Heart right ventricle (tissue), 16 donors: ENCODE data around the gene TNS3. TPM values are rescaled to one million over a fixed set of nuclear protein-coding genes. Genes with fewer than 3 reads are reported as not detected.

Experiments
- ATAC-seq, 8 donors: fragments of 200-7000 bp; cut with Tn5 transposase; one replicate each; pipeline ENCODE4 v1.9.1; 2020; ENCODE audit warnings: mild to moderate bottlenecking in 8 of 8, moderate library complexity in 8 of 8, moderate number of reproducible peaks in 1 of 8
- DNase-seq, 2 donors: peaks; one replicate each; pipeline ENCODE4 v3.0.0-alpha.2; 2020
- H3K27ac ChIP-seq, 10 donors: fragments of 200-600 bp; sonication (generic) in 2 of 10; one replicate each; pipeline versions ENCODE4 v1.5.0 to v1.8.0; 2020 to 2022; ENCODE audit warnings: mild to moderate bottlenecking in 3 of 10
- H3K27me3 ChIP-seq, 7 donors: fragments of 200-600 bp; one replicate each; pipeline ENCODE4 v1.8.0; 2021 to 2022; ENCODE audit warnings: mild to moderate bottlenecking in 2 of 7
- H3K36me3 ChIP-seq, 9 donors: fragments of 200-600 bp; sonication (generic) in 1 of 9; one replicate each; pipeline versions ENCODE4 v1.5.0 to v1.8.0; 2020 to 2022; ENCODE audit warnings: mild to moderate bottlenecking in 2 of 9
- H3K4me1 ChIP-seq, 9 donors: fragments of 200-600 bp; sonication (generic) in 1 of 9; one replicate each; pipeline versions ENCODE4 v1.5.0 to v1.8.0; 2020 to 2022; ENCODE audit warnings: mild to moderate bottlenecking in 4 of 9
- H3K4me3 ChIP-seq, 10 donors: fragments of 200-600 bp; sonication (generic) in 2 of 10; one replicate each; pipeline versions ENCODE4 v1.5.0 to v1.8.0; 2020 to 2022; ENCODE audit warnings: mild to moderate bottlenecking in 7 of 10, moderate library complexity in 2 of 10
- H3K9me3 ChIP-seq, 11 donors: fragments of 200-600 bp in 10 of 11; sonication (generic) in 2 of 11; one replicate each; pipeline versions ENCODE4 v1.5.0 to v1.8.0; 2013 to 2022; ENCODE audit warnings: mild to moderate bottlenecking in 2 of 11, control low read depth in 1 of 11, moderate library complexity in 1 of 11
- WGBS, 2 donors: extraction: QIAGEN DNeasy Blood & Tissue Kit; methylation state at CpG; one replicate each; pipeline ENCODE4 v1.1.7; 2013; ENCODE audit warnings: inconsistent platforms in 1 of 2; 5-methylcytosine and 5-hydroxymethylcytosine counted together
- intact Hi-C, 10 donors: fragments of 100-400 bp; cut with DNase I; formaldehyde crosslinking; loops; one replicate each; pipeline versions ENCODE4 v1.11.1 to v1.14.2; 2022
- polyA plus RNA-seq, 2 donors: library from polyadenylated mRNA; stranded (reverse); fragments of 200-250 nt; gene quantifications; one replicate each; pipeline ENCODE4 v1.2.3, GENCODE V29; 2013
- total RNA-seq, 10 donors: library from RNA; stranded (reverse); fragmentation: NEBNext Ultra II Directional in 3 of 10; extraction: Animal tissue kit (Norgen Biotek cat#: 25700) in 3 of 10; gene quantifications; one replicate each; pipeline versions ENCODE4 v1.2.1 to v1.2.4, GENCODE V29; 2021 to 2023
- TF ChIP-seq, protein P1 (sequence below), 9 donors: fragments of 200-600 bp; sonication (generic) in 2 of 9; IDR thresholded peaks; one replicate each; pipeline versions ENCODE4 v1.5.0 to v1.8.0; 2021 to 2022; ENCODE audit warnings: antibody characterized with exemption in 9 of 9, mild to moderate bottlenecking in 5 of 9, moderate library complexity in 1 of 9
- donor health status: Arrhythmogenic right ventricular cardiomyopathy.
- donor health status: ischemic (EF 13 %, LVEDD 7.1; RV severe dilation, severe dysfunction).
- donor health status: healthy with polysubstance abuse.
- donor health status: DM: no; HTN: yes; CAD: no.
- donor health status: DM: no; HTN: no; CAD: no.
- donor health status: ischemic (EF 25% LVEDD 6.9; RV normal size, moderate dysfunction).
- donor health status: ischemic (EF 25% LVEDD 5.7; RV mildly dilated, moderate dysfunction).
- donor health status: healthy.
- donor health status: DM: yes; HTN: yes; CAD: no.
- donor health status: Ischemic cardiomyopathy.
- donor health status: ischemic (EF 35%, LVEDD 5.7; RV mildly dilated, moderate dysfunction).
- donor health status: nonischemic (EF 11% LVEDD 7.7; RV severe dilation, severe dysfunction).
- donor health status: DM: yes; HTN: yes; CAD: no.
- donor health status: PGD.
- donor health status: ischemic (EF 29% LVEDD 5.4; RV normal size, mild dysfunction).
- donor health status: nonischemic (EF 23%, LVEDD 6.1; RV moderate dilation, normal function).

Gene TNS3
- total and polyA plus RNA-seq, 12 donors: 6.7 to 74.2 (median 34.0) TPM

DNA sequence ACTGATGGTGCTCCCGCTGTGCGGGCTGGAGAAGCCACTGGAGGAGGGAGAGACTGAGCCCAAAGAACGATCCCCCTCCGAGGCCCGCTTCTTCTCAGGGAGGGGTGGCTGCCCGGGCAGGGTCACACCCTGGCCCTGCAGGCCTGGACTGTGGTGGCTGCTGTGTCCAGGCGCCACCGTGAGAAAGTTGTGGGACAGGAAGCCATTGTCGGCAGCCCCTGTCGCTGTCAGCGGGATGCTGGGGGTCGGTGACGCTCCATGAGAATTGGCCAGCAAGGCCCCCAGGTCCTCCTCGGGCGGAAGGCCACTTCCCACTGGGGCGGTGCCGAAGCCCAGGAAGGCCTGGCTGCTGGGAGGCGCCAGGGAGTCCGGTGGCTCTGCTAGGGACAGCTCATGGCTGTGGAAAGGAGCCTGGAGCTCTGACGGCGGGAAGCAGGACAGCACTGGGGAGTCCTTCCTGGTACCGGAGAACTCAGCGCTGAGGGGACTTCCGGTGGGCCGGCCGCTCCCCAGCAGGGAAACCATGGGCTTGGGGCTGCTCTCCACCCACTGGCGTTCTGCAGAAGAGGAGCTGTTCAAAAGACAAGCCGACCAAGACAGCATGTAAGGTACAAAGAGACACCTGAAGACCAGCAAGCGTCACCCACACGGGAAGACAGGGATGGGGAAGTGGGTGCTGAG is 278.8 kb downstream of the TNS3 start:
- peaks cover 0 to 33% (median 17%) of the 10 kb centered on the region in 9 donors for H3K4me1 ChIP-seq
- peak in 2 of 8 donors; percentile 9 to 28 for ATAC-seq
- peaks cover 0 to 69% (median 33%) of the 10 kb centered on the region in 9 donors for H3K36me3 ChIP-seq
- no peak for DNase-seq
- WGBS, 2 donors: 86 to 91% methylated on average over 29 to 30 of the region's 30 CpGs
- peaks cover 0 to 5% (median 0%) of the 10 kb centered on the region in 11 donors for H3K9me3 ChIP-seq
- no peak overlapping the region for H3K4me3 ChIP-seq
- H3K27ac ChIP-seq: peak overlapping the region in 5 of 10 donors; percentile 7 to 49 (median 26)
- H3K27me3 ChIP-seq: no peaks in the 10 kb centered on the region
- intact Hi-C loops: loop anchor here in 1 of 10 donors (5.0 kb wide), 1 partner anchor 79 kb away; no protein-coding TSS in a partner anchor
- TF ChIP-seq, protein P1, sequence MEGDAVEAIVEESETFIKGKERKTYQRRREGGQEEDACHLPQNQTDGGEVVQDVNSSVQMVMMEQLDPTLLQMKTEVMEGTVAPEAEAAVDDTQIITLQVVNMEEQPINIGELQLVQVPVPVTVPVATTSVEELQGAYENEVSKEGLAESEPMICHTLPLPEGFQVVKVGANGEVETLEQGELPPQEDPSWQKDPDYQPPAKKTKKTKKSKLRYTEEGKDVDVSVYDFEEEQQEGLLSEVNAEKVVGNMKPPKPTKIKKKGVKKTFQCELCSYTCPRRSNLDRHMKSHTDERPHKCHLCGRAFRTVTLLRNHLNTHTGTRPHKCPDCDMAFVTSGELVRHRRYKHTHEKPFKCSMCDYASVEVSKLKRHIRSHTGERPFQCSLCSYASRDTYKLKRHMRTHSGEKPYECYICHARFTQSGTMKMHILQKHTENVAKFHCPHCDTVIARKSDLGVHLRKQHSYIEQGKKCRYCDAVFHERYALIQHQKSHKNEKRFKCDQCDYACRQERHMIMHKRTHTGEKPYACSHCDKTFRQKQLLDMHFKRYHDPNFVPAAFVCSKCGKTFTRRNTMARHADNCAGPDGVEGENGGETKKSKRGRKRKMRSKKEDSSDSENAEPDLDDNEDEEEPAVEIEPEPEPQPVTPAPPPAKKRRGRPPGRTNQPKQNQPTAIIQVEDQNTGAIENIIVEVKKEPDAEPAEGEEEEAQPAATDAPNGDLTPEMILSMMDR (IDR thresholded peaks at IDR 0.05): no peak

DNA sequence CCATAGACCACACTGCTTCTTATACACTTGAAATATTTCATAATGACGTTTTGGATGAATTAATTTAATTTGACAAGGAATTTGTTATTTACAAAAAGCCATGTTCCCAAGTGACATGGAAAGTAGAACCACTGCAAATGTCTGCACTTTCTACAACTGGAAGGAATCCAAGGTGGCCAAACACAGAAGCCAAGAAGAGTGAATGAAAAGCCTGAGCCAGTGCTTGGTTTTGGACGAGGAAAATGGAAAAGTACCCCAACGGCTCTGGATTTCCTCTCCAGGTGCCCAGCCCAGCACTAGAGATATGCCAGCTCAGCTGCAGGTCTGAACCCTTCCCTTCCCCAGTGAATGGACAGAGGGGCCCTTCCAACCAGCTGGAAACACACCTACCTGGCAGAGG is 279.4 kb downstream of the TNS3 start:
- intact Hi-C loops: loop anchor here in 1 of 10 donors (5.0 kb wide), 1 partner anchor 80 kb away; no protein-coding TSS in a partner anchor
- H3K27me3 ChIP-seq: no peaks in the 10 kb centered on the region
- WGBS, 2 donors: 37 to 39% methylated on average over 3 of the region's 3 CpGs
- no peak overlapping the region for H3K4me3 ChIP-seq
- TF ChIP-seq, protein P1 (IDR thresholded peaks at IDR 0.05): no peak
- no peaks in the 10 kb centered on the region for H3K9me3 ChIP-seq
- H3K27ac ChIP-seq: peak overlapping the region in 5 of 10 donors; percentile 7 to 45 (median 22)
- peaks cover 0 to 33% (median 17%) of the 10 kb centered on the region in 9 donors for H3K4me1 ChIP-seq
- no peak for ATAC-seq
- H3K36me3 ChIP-seq: peaks cover 0 to 73% (median 33%) of the 10 kb centered on the region in 9 donors
- DNase-seq: no peak

DNA sequence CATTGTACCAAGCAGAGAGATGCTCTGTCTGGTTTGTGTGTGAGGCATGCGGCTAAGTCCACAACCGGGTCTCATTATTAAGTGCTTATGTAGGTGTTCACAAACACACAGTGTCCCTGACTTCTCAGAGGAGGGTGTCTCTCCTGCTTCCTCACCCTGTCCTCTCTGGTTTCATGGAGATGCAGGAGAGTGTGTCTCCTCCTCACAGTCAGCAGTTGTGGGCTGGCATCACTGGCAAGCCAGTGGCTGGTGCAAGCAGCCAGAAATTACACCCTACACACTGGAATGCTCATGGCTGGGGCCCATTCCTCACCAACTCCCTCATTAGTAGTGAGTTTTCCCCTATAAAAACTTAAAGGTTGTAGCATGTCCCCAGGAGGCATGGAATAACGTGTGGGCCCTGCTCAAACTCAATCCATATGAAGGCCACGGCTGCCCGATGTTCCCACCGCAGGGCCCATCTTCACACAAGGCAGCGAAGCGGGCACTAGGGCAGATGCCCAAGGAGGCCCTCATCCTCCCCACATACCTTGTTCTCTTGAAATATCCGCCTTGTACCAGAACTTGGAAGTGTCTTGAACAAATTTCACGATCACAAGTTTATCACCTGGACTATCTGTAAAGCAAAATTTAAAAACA is 280.1 kb downstream of the TNS3 start:
- peaks cover 0 to 81% (median 33%) of the 10 kb centered on the region in 9 donors for H3K36me3 ChIP-seq
- peak in 1 of 8 donors; percentile 7 for ATAC-seq

DNA sequence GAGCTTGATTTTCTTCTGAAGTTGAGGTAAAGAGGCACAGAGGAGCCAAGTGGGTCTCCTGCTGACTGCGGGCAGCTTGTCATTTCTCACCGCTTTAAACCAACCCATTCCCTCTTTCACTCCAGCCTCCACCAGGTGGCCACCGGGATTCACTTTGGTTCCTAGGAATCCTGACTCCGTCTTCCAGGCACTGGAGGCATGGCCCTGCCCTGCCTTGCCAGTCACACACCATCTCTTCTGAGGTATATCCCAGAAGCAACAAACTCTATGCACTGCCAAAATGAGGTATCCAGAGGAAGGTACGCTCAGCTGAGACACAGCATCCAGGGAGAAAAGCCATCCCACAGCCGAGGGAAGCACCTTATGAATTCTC is 280.8 kb downstream of the TNS3 start:
- DNase-seq (no peak), ATAC-seq (no peak)
- no peaks in the 10 kb centered on the region for H3K27me3 ChIP-seq
- 85 to 88% methylated on average over 6 of the region's 6 CpGs for WGBS, 2 donors
- H3K4me3 ChIP-seq: no peak overlapping the region
- peaks cover 0 to 33% (median 17%) of the 10 kb centered on the region in 9 donors for H3K4me1 ChIP-seq
- TF ChIP-seq, protein P1 (IDR thresholded peaks at IDR 0.05): no peak
- peaks cover 0 to 87% (median 33%) of the 10 kb centered on the region in 9 donors for H3K36me3 ChIP-seq
- intact Hi-C loops: loop anchor here in 1 of 10 donors (5.0 kb wide), 1 partner anchor 81 kb away; no protein-coding TSS in a partner anchor
- H3K9me3 ChIP-seq: no peaks in the 10 kb centered on the region
- peak overlapping the region in 1 of 10 donors; percentile 14 for H3K27ac ChIP-seq

More for the DNA sequence above, 280.1 kb downstream of the TNS3 start:
- DNase-seq: no peak
- Histone ChIP-seq H3K27ac (peak overlapping the region in 2 of 10 donors; percentile 14 to 22), H3K4me1 (peaks cover 0 to 33% (median 17%) of the 10 kb centered on the region in 9 donors), H3K9me3 (no peaks in the 10 kb centered on the region), H3K4me3 (no peak overlapping the region), H3K27me3 (no peaks in the 10 kb centered on the region)
- TF ChIP-seq, protein P1 (IDR thresholded peaks at IDR 0.05): no peak
- 96% methylated on average over 10 of the region's 10 CpGs for WGBS, 2 donors
- intact Hi-C loops: loop anchor here in 1 of 10 donors (5.0 kb wide), 1 partner anchor 81 kb away; no protein-coding TSS in a partner anchor
